ENCODE data around the gene PPP1R16B. TPM values are rescaled to one million over a fixed set of nuclear protein-coding genes. Genes with fewer than 3 reads are reported as not detected.
"Not testable (repeated sequence)": the region's sequence is repeated elsewhere in the genome, so short reads cannot be mapped to it uniquely, and the experiment has no call there.

The PPP1R16B gene
- total RNA-seq, 2 experiments from 2014 or later: 111 to 114 TPM

GRCh38 chr20:38771621-38772020 lies 33.9 kb upstream of the PPP1R16B start:
- no peak overlapping the region for H3K27ac Mint-ChIP-seq
- peaks cover 9% of the 10 kb centered on the region for H3K9me3 Mint-ChIP-seq
- H3K36me3 Mint-ChIP-seq: peaks cover 56% of the 10 kb centered on the region
- H3K27me3 Mint-ChIP-seq: no peaks in the 10 kb centered on the region
- DNase-seq: no peak
- H3K4me1 Mint-ChIP-seq (ENCODE audit: low read depth): no peaks in the 10 kb centered on the region
- ChIA-PET CTCF (no interaction called here), POLR2A (no interaction called here)
- intact Hi-C loops (cut with micrococcal nuclease): no loop called here
- no peak overlapping the region for H3K4me3 Mint-ChIP-seq

- DNase-seq: no peak
- ChIA-PET CTCF (no interaction called here), POLR2A (no interaction called here)
- Mint-ChIP-seq H3K27me3 (no peaks in the 10 kb centered on the region), H3K27ac (no peak overlapping the region), H3K36me3 (peaks cover 43% of the 10 kb centered on the region), H3K4me1 (ENCODE audit: low read depth) (peaks cover under 1% of the 10 kb centered on the region), H3K9me3 (peaks cover 9% of the 10 kb centered on the region), H3K4me3 (no peak overlapping the region)
- intact Hi-C loops (cut with micrococcal nuclease): no loop called here
Measured at GRCh38 chr20:38774167-38774566, 31.3 kb upstream of the PPP1R16B start.

- Mint-ChIP-seq H3K27ac (peak overlapping the region; percentile 28), H3K4me3 (no peak overlapping the region), H3K27me3 (no peaks in the 10 kb centered on the region), H3K36me3 (peaks cover 37% of the 10 kb centered on the region), H3K9me3 (peaks cover 9% of the 10 kb centered on the region), H3K4me1 (ENCODE audit: low read depth) (peaks cover 11% of the 10 kb centered on the region)
- intact Hi-C loops (cut with micrococcal nuclease): no loop called here
- CTCF ChIA-PET: interaction anchor here (0.7 kb wide), 1 partner anchor 117 kb away, joined by 4 read pairs; no protein-coding TSS in a partner anchor
- POLR2A ChIA-PET: no interaction called here
- no peak for DNase-seq
Measured at GRCh38 chr20:38776363-38776762, 29.1 kb upstream of the PPP1R16B start.

- H3K9me3 Mint-ChIP-seq: no peaks in the 10 kb centered on the region
- ChIA-PET CTCF (interaction anchor here (0.6 to 1.2 kb wide), 2 partner anchors 114 to 534 kb away, joined by 3 to 4 read pairs; no protein-coding TSS in a partner anchor), POLR2A (interaction anchor here (1.3 kb wide), 1 partner anchor 11 kb away, joined by 3 read pairs; no protein-coding TSS in a partner anchor)
- H3K27me3 Mint-ChIP-seq: no peaks in the 10 kb centered on the region
- H3K36me3 Mint-ChIP-seq: peaks cover 8% of the 10 kb centered on the region
- H3K27ac Mint-ChIP-seq: peak overlapping the region; percentile 19
- H3K4me3 Mint-ChIP-seq: peak overlapping the region; percentile 27
- H3K4me1 Mint-ChIP-seq (ENCODE audit: low read depth): peaks cover 11% of the 10 kb centered on the region
- intact Hi-C loops (cut with micrococcal nuclease): no loop called here
- DNase-seq: peak; percentile 31
Measured at GRCh38 chr20:38779247-38780097, 26.0 kb upstream of the PPP1R16B start.

GRCh38 chr20:38782275-38782674 lies 23.2 kb upstream of the PPP1R16B start:
- Mint-ChIP-seq H3K36me3 (no peaks in the 10 kb centered on the region), H3K4me3 (no peak overlapping the region), H3K4me1 (ENCODE audit: low read depth) (peaks cover 11% of the 10 kb centered on the region), H3K27ac (no peak overlapping the region), H3K9me3 (no peaks in the 10 kb centered on the region), H3K27me3 (no peaks in the 10 kb centered on the region)
- no peak for DNase-seq
- ChIA-PET CTCF (no interaction called here), POLR2A (no interaction called here)
- intact Hi-C loops (cut with micrococcal nuclease): no loop called here

- Mint-ChIP-seq H3K27ac (no peak overlapping the region), H3K27me3 (no peaks in the 10 kb centered on the region), H3K36me3 (no peaks in the 10 kb centered on the region), H3K4me3 (no peak overlapping the region), H3K9me3 (no peaks in the 10 kb centered on the region), H3K4me1 (ENCODE audit: low read depth) (peaks cover 4% of the 10 kb centered on the region)
- no peak for DNase-seq
- CTCF ChIA-PET: interaction anchor here (0.7 kb wide), 1 partner anchor 45 kb away, joined by 3 read pairs; no protein-coding TSS in a partner anchor
- intact Hi-C loops (cut with micrococcal nuclease): no loop called here
- POLR2A ChIA-PET: no interaction called here
Measured at GRCh38 chr20:38787870-38788269, 17.6 kb upstream of the PPP1R16B start.

GRCh38 chr20:38789503-38790199 lies 15.8 kb upstream of the PPP1R16B start:
- POLR2A ChIA-PET: interaction anchor here (1.2 kb wide), 1 partner anchor 11 kb away, joined by 3 read pairs; no protein-coding TSS in a partner anchor
- intact Hi-C loops (cut with micrococcal nuclease): no loop called here
- Mint-ChIP-seq H3K27me3 (no peaks in the 10 kb centered on the region), H3K4me3 (no peak overlapping the region), H3K9me3 (no peaks in the 10 kb centered on the region), H3K4me1 (ENCODE audit: low read depth) (peaks cover 4% of the 10 kb centered on the region), H3K27ac (no peak overlapping the region), H3K36me3 (no peaks in the 10 kb centered on the region)
- no peak for DNase-seq
- CTCF ChIA-PET: interaction anchor here (1.1 to 1.4 kb wide), 2 partner anchors 28 to 105 kb away, joined by 3 to 6 read pairs; no protein-coding TSS in a partner anchor

- Mint-ChIP-seq H3K4me3 (no peak overlapping the region), H3K9me3 (no peaks in the 10 kb centered on the region), H3K4me1 (ENCODE audit: low read depth) (peaks cover 4% of the 10 kb centered on the region), H3K27ac (no peak overlapping the region), H3K36me3 (no peaks in the 10 kb centered on the region), H3K27me3 (no peaks in the 10 kb centered on the region)
- intact Hi-C loops (cut with micrococcal nuclease): no loop called here
- DNase-seq: no peak
- ChIA-PET POLR2A (interaction anchor here (1.2 kb wide), 1 partner anchor 11 kb away, joined by 3 read pairs; no protein-coding TSS in a partner anchor), CTCF (interaction anchor here (1.1 to 1.4 kb wide), 2 partner anchors 29 to 104 kb away, joined by 3 to 6 read pairs; no protein-coding TSS in a partner anchor)
Measured at GRCh38 chr20:38790200-38791053, 15.1 kb upstream of the PPP1R16B start.

- peaks cover 4% of the 10 kb centered on the region for H3K4me1 Mint-ChIP-seq (ENCODE audit: low read depth)
Measured at GRCh38 chr20:38791291-38791690, 14.2 kb upstream of the PPP1R16B start.

GRCh38 chr20:38791940-38792339 lies 13.6 kb upstream of the PPP1R16B start:
- intact Hi-C loops (cut with micrococcal nuclease): no loop called here
- DNase-seq: no peak
- H3K4me3 Mint-ChIP-seq: no peak overlapping the region
- H3K36me3 Mint-ChIP-seq: no peaks in the 10 kb centered on the region
- peaks cover 4% of the 10 kb centered on the region for H3K4me1 Mint-ChIP-seq (ENCODE audit: low read depth)
- no peaks in the 10 kb centered on the region for H3K9me3 Mint-ChIP-seq
- ChIA-PET CTCF (no interaction called here), POLR2A (no interaction called here)
- no peak overlapping the region for H3K27ac Mint-ChIP-seq
- no peaks in the 10 kb centered on the region for H3K27me3 Mint-ChIP-seq

More at GRCh38 chr20:38791291-38791690, 14.2 kb upstream of the PPP1R16B start:
- Mint-ChIP-seq H3K9me3 (no peaks in the 10 kb centered on the region), H3K4me3 (no peak overlapping the region), H3K36me3 (no peaks in the 10 kb centered on the region), H3K27ac (no peak overlapping the region), H3K27me3 (no peaks in the 10 kb centered on the region)
- ChIA-PET POLR2A (interaction anchor here (1.2 kb wide), 1 partner anchor 12 kb away, joined by 3 read pairs; no protein-coding TSS in a partner anchor), CTCF (interaction anchor here (1.4 kb wide), 1 partner anchor 103 kb away, joined by 6 read pairs; no protein-coding TSS in a partner anchor)
- intact Hi-C loops (cut with micrococcal nuclease): no loop called here
- no peak for DNase-seq

GRCh38 chr20:38794057-38794456 lies 11.4 kb upstream of the PPP1R16B start:
- intact Hi-C loops (cut with micrococcal nuclease); POLR2A ChIA-PET; H3K9me3 Mint-ChIP-seq; H3K4me3 Mint-ChIP-seq; H3K4me1 Mint-ChIP-seq (ENCODE audit: low read depth); H3K27ac Mint-ChIP-seq; H3K27me3 Mint-ChIP-seq; H3K36me3 Mint-ChIP-seq; DNase-seq; CTCF ChIA-PET: not testable (repeated sequence)

All from activated CD4-positive, alpha-beta memory T cell treated with anti-CD3 and anti-CD28 coated beads for 36 hours (primary cell).